ENCODE results near the gene UBALD1.
"Not testable (repeated sequence)": the region's sequence is repeated elsewhere in the genome, so short reads cannot be mapped to it uniquely, and the experiment has no call there.

Gene UBALD1

DNA sequence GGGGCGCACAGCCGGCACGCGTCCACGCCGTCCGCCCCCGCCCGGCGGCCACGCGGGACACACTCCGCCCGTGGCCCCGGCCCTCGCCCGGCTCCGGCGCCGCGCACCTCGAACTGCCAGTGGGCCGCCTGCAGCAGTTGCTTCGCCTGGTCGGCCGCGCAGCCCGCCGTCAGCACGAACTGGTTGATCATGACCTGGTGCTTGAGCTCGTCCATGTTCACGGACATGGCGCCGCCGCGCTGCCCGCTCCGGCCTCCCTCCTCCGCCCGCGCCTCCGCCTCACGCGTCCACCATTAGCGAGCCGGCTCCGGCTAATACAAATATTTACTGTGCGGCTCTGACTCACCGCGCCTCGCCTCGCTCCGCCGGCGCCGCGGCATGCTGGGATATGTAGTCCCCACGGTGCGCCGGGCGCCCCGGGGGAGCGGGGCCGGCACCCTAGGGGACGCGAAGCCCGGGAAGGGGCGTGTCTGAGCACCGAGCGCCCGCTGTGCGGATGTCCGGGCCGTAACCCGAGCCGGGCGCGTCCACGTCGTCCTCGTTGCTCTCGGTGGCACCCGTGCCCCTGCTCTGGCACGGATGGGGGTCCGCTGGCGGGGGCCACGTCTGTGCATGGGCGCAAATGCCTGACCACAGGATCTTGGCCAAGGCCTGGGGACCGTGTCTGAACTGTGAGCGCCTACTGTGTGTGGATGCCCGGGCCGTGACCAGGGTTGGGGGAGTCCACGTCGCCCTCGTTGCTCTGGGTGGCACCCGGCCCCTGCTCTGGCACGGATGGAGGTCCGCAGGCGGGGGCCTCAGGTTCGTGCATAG is at the start of gene UBALD1:
TSS of gene UBALD1 (minus strand) at position 318 of the 813 bp plus-strand sequence. CDS start at position 227, 91 bp downstream.
- DNase-seq (ENCODE audit: insufficient read length, low spot score) (peak; percentile 87), FAIRE-seq (peak; percentile 95)

DNA sequence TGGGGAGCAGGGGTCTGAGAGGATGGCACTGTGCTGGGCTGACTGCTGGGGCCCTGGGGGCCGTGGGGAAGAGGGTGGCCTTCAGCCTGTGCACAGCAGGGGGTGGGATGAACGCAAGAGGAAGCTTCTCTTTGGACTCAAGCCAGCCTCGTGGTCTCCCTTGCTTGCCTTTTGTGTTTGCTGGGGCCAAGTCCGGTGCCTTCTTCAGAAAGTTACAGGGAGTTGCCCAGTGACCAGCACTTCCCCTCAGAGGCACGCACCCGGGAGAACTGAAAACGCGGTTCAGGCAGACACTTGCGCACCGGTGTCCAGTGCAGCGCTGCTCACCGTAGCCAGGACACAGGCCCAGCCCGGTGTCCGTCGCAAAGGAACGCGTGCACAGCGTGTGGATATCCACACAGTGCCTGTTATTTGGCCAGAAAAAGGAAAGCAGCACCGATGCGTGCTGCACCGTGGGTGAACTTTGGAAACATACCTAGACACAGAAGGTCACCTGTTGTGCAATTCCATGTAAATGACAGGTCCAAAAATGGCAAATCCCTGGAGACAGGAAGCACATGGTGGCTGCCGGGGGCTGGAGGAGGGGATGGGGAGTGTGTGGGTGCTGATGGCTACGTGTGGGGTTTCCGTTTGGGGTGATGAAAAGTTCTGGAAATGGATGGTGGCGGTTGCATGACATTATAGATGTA is 49.2 kb upstream of the UBALD1 start:
- DNase-seq (ENCODE audit: insufficient read length, low spot score) (no peak), FAIRE-seq (no peak)

DNA sequence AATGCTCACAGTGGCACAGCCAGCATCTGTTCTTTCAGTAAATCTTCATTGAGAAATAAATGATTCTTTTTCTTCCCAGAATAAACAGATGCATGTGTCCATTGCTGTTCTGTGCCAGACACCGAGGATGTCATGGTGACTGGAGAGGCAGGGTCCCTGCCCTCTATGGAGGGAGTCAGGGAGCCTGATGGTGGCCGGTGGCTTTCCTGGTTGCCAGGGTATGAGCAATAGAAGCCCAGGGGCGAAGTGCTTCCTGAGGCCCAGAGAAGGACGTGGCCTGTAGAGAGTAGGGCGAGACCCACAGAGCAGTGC is 48.7 kb upstream of the UBALD1 start:
- DNase-seq (ENCODE audit: insufficient read length, low spot score): no peak
- FAIRE-seq: no peak

DNA sequence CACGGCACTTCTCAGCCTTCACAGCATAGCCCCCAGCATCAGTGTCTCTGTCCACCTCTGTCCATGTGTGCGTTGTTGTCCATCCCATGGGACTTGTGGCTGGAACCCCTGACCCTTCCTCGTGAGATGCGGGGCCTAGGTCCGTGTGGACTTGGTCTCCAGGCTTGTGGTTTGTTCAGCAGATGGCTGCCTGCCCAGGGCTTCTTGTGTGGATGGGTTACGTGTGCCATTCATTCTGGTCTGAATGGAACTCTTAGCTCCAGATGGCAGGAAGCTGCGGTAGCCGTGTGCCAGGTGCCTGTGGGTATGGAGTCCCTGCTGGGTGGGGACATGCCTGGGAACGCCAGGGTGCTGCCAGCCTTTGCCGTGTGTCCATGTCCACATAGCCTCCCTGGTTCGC is 47.0 kb upstream of the UBALD1 start:
- no peak for FAIRE-seq
- DNase-seq (ENCODE audit: insufficient read length, low spot score): no peak

DNA sequence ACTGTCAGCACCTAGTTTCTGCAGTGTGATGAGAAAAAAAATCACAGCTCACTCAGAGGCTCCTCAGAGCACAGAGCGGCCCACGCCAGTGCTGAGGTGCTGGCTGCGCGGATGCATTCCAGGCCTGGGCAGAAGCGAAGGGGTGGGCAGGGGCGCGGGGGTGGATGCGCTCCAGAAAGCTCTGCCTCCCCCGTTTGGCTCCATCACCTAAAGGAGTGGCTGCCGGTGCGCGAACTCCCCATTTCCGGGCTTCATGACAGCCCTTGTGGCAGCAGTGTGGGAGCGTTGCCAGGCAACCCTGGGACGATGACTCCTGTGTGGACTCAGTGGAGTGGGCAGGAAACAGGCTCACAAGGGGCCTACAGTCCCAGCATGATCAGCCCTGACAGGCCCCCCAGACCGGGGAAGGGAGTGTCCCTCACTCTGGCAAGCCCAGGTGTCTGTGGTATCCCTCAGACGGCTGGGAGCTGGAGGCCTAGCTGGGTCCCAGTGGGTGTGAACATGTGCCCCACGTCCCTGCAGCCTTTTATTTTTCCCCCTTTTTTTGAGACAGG is 45.8 kb upstream of the UBALD1 start:
- FAIRE-seq (no peak), DNase-seq (ENCODE audit: insufficient read length, low spot score) (no peak)

DNA sequence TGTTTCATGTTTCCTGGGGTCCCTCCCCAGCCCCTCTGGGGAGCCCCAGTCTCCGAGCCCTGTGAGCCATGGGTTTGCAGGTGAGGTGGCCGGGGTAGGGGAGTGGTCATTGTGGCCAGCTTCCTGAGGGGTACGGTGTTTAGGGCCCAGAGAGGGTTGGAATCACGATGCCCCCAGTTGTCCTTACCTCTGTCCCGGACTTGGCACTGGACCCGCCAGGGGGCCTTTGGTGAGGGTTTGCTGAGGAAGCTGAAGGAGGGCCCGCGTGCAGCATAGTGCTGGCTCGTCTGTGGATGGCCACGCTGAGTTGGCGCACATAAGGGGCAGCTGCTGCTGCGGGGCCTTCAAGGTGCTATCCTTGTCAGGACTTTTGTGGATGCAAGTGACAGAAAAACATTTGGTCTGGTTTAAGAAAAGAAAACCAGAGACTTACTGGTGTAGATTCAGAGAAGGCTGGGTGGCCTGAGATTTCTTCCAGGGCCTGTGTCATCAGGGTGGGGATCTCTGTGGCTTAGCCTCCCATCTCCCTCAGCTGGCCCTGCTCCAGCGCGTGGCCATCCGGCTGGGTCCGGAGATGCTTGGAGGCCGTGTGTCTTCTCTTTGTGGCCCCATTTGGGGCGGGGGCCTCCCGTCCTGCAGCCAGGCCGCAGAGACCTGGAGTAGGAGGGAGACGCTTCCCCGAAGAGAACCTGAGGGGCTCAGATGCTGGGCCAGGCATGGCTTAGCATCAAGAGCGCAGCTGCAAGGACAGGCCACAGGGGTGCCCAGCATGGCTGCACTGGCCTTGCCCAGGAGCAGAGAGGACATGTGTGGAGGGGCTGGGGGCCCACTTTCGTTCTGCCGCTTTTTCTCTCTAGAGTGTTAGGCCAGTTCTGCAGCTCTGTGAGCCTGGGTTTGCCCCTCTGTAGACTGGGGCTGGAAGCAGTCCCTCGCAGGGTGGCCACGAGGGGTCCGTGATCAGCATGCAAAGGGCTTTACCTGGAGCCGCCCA is 45.0 kb upstream of the UBALD1 start:
- DNase-seq (ENCODE audit: insufficient read length, low spot score): no peak
- no peak for FAIRE-seq

DNA sequence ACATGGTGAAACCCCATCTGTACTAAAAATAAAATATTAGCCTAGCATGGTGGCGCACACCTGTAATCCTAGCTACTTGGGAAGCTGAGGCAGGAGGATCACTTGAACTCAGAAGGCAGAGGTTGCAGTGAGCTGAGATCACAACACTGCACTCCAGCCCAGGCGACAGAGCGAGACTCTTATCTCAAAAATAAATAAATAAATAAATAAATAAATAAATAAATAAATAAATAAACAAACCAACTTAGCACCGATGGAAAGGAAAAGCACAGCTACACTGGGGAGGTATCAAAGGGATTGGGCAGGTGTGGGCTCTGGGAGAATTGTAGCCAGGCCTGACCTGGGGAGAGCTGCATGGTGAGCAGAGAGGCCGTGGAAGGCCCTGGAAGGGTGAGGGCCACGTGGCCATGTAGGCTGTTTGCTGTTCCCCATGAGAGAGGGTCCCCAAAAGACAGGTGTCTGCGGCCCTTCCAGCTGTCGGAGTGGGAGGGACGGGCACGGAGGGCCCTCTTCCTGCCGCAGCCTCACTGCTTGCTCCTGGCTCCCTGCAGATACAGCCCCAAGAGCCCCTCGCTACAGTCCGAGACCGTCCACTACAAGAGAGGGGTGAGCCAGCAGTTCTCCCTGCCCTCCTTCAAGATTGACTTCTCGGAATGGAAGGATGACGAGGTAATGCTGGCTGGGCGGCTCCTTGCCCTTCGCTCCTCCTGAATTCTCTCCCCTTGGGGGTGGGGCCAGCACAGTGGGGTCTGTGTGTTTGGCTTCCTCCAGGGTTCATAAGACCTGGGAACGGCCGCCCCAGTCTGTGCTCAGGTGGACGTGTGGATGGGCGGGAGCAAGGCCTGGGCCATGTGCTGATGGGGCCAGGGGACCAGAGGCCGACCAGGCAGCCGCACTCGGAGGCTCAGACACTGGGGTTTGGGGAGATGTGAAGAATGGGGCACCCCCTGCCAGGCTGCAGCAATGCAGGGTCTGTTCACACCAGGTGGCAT is 42.3 kb upstream of the UBALD1 start:
- DNase-seq (ENCODE audit: insufficient read length, low spot score): no peak
- no peak for FAIRE-seq

DNA sequence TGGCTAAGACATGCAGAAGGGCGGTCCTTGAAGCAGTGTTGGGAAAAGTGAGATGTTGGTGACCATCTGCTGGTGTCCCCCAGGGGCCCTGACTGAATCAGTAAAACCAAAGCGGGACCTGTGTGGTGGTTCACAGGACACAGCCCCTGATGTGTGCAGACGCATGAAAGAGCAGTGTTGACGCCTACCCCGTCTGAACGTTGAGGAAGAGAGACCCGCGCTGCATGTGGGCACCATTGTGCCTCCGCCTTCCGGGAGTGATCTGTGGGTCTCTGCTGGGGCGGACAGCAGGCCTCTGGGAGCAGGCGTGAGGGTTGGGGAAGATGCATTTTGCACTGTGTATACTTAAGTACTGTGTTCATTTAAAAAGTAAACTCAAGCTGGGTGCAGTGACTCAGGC is 41.5 kb upstream of the UBALD1 start:
- FAIRE-seq: no peak

DNA sequence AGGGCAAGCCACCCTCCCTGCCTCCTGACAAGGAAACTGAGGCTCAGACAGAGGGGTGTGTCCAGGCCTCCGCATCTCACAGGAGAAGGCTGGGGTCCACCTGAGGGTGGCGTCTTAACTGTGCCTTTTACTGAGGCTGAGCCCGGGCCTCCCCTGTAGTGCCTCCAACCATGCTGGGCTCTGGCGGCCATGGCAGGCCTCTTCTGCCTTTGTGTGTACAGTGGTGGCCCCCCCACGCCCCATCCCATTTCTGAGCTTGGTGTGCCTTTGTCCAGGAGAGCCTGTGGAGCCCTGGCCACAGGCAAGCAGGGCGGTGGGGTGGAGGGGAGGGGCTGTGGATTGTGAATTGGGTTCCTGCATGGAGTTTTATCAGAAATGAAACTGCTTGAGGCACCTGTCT is 41.1 kb upstream of the UBALD1 start:
- DNase-seq (ENCODE audit: insufficient read length, low spot score) (no peak), FAIRE-seq (no peak)

More for the DNA sequence above, 41.5 kb upstream of the UBALD1 start:
- DNase-seq (ENCODE audit: insufficient read length, low spot score): no peak

DNA sequence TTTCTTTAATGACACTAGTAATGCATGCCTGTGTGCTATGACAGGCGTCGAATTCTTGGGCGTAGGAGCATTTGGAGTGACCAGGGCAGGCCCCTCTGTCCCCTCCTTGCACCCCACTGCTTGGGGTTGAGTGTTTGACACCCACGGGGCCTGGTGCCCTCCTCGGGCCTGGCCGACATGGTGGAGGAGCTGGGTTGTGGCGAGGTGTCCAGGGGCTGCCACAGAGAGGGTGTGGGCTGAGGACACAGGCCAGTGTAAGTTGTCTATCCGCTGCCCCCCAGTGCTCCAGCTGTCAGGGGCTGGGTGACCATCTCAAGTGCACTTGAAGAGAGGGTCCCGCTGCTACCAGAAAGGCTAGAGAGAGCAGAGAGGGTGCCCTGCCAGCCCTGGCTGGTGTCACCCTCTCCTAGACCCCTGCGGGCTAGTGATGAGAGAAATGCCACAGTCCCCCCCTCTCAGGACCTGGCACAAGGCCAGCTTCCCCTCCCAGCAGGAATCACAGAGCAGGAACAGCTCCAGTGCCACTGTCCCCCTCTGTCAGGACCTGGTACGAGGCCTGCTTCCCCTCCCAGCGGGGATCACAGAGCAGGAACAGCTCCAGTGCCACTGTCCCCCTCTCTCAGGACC is 40.4 kb upstream of the UBALD1 start:
- FAIRE-seq (no peak), DNase-seq (ENCODE audit: insufficient read length, low spot score) (no peak)

DNA sequence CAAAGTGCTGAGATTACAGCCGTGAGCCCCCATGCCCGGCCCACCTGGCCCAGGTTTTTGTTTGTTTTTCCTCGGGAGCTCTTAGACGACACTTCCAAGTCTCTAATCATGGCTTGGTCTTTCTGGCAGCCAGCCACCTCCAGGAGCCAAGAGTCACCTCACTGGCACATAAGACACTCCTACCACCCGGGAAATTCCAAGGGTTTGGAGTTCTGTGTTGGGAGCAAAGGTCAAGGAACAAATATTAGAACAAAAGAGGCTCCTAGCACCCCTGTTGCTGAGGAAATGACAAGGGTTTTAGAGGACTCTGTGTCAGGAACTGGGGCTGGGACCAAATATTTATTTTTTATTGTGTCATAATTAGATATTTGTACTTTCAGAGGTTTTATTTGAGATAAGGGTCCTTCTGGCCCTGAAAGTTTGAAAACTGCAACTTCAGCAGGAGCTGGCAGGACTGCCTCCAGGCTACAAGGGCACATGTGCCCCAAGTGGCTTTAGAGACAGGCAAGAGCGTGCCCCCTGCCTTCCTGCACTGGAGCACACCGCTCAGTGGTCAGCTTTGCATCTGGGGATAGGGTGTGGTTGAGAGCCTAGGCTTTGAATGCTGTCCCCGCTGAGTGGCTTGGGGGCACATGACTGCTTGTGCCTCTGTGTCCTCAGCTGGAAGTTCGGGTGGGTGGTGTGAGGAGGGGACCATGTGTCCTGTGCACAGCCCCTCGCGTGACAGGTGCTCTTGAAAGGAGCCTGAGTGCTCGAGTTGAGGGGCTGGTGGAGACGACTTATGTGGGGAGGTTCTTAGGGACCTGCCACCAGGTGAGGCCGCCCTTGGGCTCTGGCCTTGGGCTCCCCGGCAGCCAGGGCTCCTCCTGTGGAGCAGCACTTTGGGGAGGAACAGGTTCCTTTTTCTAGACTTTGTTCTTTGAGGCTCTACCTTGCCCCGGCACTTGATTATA is 39.6 kb upstream of the UBALD1 start:
- DNase-seq (ENCODE audit: insufficient read length, low spot score): no peak
- no peak for FAIRE-seq

DNA sequence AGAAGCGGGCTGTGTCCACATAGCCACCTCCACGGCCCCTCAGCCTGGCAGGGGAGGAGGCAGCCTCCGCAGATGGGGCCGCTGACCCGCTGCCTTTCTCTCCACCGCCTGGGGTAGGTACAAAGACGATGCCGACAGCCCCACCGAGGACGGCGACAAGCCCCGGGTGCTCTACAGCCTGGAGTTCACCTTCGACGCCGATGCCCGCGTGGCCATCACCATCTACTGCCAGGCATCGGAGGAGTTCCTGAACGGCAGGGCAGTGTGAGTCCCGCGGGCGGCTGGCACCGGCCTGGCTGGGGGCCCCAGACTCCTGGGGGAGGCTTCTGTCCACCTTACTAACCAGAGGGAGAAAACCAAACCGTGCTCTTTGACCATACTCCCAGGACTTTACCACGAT is 37.9 kb upstream of the UBALD1 start:
- FAIRE-seq (no peak), DNase-seq (ENCODE audit: insufficient read length, low spot score) (no peak)

DNA sequence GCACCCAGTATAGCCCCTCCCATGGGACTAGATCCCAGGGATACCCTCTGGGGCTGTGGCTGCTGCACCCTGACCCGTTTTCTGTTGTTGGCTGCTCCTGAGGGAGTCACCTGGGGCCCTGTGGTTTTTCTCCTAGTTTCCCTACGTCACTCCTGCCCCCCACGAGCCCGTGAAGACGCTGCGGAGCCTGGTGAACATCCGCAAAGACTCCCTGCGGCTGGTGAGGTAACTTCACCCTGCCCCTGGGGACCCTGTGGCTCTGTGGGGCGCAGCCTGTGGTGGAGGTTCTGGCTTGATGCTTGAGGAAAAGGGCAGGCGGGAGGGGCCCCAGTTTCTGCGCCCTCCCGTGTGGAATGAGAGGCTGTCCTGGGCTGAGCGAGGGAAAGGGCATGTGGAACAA is 37.1 kb upstream of the UBALD1 start:
- DNase-seq (ENCODE audit: insufficient read length, low spot score): no peak
- peak; percentile 39 for FAIRE-seq

DNA sequence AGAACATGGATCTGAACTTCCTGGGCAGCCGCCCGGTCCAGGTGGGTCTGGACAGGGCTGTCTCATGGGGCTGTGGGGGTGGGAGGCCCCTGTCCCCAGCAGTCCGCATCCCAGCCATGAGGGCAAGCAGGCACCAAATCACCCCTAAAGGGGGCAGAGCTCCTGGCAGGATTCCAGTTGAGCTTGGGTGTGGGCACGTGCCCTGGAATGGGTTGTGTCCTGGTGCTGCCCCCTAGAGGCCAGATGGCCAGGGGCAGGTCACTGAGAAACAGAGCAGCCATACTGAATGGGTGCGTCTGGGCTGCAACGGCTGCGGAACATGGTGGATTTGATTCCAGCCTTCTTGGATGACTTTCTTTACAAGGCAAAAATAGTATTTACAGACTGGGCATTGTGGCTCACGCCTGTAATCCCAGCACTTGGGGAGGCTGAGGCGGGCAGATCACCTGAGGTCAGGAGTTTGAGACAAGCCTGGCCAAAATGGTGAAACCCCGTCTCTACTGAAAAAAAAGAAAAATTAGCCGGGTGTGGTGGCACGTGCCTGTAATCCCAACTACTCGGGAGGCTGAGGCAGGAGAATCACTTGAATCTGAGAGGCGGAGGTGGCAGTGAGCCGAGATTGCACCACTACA is 35.9 kb upstream of the UBALD1 start:
- peak; percentile 75 for DNase-seq (ENCODE audit: insufficient read length, low spot score)
- not testable (repeated sequence) for FAIRE-seq

DNA sequence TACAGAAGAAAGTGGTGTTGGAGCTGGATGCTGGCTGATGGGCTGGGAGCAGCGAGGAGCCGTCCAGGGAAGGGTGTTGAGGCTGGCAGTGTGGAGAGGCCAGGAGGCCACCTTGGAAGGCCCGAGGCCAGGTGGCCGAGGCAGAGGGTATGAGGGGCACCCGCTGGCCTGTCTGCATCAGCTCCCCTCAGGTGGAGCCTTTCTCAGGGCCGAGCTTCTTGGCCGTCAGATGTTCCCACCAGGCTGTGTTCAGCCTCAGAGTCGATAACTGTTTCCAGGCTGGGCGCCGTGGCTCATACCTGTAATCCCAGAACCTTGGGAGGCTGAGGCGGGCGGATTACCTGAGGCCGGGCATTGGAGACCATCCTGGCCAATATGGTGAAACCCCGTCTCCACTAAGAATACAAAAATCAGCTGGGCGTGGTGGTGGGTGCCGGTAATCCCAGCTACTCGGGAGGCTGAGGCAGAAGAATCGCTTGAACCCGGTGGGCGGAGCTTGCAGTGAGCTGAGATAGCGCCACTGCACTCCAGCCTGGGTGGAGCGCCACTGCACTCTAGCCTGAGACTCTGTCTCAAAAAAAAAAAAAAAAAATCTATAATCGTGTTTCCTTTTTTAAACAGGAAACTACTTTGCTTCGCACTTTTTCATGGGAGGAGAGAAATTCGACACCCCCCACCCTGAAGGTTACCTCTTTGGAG is 35.2 kb upstream of the UBALD1 start:
- DNase-seq (ENCODE audit: insufficient read length, low spot score) (no peak), FAIRE-seq (no peak)

DNA sequence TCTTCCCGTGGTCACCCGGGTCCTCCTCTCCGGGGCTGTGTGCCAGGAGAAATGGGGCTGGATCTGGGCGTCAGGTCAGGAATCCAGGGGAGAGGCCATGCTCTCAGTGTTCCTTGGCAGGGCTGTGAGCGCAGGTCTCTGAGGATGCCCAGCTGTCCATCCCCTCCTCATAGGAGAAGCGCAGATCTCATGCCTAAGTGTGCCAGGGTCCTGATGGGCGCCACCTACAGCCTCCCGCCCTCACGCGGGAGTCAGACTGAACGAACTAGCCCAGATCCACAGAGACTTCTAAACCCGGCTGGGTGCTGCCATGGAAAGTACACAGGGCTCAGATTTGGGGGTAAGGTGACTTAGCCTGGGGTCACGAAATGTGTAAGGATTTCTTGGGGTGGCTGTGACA is 34.2 kb upstream of the UBALD1 start:
- FAIRE-seq (no peak), DNase-seq (ENCODE audit: insufficient read length, low spot score) (no peak)

DNA sequence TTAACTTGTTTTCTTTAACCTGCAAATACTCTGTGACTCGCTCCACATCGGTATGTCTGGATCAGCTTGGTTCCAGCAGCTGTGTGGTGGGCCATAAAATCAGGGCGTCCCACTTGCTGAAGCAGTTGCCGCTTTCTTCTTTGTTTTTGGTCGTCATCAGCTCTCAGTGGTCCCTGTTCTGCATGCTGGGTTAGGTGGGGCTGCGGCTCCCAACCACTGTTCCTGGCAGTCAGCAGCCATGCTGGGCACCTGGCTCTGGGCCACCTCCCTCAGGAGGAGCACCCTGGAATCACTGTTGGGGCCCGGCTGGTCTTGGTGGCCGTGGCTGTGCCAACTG is 32.9 kb upstream of the UBALD1 start:
- FAIRE-seq (no peak), DNase-seq (ENCODE audit: insufficient read length, low spot score) (no peak)
